Stimulated activated CD8-positive, alpha-beta memory T cell treated with anti-CD3 and anti-CD28 coated beads, Interleukin-7, amount 100 ng/mL, for 48 hours (primary cell): ENCODE data around the gene SLC9A7.

ENCODE experiments used
- DNase-seq, 2 donors: peaks; one replicate each; pipeline ENCODE4 v3.0.0-alpha.2; 2020; ENCODE audit warnings: low read depth in 1 of 2; ENCODE audit errors: extremely low read depth in 1 of 2

SLC9A7 gene

DNA sequence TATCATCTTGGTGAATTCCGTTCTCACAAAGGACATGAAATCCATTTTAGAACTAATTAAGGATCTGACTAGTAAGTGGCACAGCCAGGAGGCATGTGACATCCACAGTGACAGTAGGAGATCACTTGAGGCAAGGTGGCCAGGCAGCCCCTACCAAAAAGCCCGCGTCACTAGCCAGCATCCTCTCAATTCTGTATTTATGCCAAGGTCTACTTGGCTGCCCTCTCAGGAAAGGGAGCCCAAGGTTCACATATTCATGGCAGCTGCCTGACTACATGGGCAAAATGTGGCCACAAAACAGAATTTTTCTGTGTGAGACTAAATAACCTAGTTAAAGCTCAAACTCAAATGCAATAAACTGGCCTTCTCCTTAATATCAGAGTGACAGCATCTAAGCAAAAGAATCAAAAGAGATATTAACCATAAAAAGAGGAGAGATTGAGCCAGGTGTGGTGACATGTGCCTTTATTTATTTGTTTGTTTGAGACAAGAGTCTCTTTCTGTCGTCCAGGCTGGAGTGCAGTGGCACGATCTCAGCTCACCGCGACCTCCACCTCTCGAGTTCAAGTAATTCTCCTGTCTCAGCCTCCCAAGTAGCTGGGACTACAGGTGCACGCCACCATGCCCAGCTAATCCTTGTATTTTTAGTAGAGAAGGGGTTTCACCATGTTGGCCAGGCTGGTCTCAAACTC, 51.5 kb downstream of the SLC9A7 start:
- no peak for DNase-seq

DNA sequence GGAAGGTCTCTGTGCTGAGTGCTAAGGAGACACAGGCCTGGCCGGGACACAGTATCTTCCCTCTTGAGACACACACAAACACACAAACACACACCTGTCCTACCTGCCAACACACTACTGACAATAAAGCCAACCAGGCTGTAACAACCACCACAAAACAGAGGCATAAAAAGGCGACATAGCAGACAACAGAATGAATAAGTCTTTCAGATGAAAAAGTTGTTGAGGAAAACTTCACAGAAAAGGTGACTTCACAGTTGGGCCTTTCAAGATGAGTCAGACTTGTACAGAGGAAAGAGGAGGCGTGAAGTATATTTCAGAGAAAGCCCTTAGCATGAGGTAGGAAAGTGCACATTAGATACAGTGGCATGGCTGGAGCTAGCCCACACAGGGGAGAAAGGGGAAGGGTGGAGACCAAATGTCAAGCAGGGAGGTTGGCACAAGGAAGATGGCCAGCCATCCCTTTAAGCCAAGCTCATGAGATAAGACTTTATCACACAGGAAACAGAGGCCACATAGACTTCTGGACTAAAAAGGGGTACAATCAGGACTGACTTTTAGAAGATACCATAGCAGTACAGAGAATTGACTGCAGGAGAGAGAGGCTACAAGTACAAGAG, 54.0 kb downstream of the SLC9A7 start:
- DNase-seq: peak; percentile 2 to 21

DNA sequence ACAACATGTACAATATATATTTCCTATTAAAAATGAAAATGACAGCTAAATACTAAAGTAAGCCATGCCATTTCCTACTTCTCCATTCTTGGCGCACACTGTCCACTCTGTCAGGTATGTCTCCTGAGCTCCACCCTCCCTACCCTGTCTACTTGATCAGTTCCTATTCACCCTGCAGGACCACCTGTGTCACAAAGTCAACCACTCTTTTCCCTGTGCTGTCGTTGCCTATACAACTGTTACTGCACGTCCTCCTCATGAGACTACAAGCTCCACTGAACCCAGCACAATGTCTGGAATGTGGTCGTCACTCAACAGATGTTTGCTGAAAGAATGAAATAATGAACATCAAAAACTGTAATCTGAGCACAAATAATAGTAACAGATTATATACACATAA, 54.9 kb downstream of the SLC9A7 start:
- no peak for DNase-seq

DNA sequence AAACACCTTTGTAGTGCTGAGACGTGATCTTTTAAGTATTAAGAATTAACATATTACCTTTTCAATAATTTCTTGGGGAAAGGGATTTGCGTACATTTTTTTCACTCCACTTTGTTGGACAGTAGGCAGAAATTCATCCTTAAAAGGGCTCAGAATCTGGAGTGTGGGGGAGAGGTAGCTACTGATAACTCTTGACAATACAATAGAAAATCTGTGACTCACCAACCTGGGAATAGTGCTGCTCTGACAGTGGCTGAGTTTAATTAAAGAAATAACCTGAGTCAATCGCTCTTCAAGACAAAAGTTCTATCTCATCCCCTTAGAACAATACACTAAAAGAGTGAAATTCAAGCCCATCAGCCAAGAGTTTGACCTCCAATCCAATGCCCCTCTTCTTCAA, 60.2 kb downstream of the SLC9A7 start:
- no peak for DNase-seq

DNA sequence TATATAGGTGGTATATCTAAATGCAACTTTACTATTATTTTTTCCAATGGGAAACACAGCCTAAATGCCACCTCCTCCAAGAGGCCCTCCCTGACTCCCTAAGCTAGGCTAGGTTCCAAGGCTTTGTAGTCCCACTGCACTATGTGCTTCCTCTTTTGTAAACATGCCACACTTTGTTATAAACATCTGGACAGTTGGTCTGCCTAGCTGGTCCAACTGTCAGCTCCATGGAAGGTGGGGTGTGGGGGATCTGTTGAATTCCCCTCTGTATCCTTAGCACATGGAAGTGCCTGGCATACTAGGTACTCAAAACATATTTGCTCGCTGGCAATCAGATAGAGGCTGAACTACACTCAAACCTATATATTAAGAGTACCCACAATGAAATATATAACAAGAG, 63.4 kb downstream of the SLC9A7 start:
- no peak for DNase-seq

DNA sequence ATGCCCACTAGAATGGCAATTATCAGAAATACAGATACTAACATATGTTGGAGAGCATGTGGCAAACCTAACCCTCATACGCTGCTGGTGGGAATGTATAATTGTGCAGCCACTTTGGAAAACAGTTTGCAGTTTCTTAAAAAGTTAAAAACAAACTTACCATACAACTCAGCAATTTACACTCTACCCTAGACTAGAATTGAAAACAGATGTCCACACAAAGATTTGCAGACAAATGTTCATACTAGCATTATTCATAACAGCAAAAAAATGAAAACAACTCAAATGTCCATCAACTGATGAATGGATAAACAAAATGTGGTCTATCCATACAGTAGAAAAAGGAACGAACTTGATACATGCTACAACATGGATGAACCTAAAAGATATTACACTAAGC, 64.4 kb downstream of the SLC9A7 start:
- DNase-seq: no peak

DNA sequence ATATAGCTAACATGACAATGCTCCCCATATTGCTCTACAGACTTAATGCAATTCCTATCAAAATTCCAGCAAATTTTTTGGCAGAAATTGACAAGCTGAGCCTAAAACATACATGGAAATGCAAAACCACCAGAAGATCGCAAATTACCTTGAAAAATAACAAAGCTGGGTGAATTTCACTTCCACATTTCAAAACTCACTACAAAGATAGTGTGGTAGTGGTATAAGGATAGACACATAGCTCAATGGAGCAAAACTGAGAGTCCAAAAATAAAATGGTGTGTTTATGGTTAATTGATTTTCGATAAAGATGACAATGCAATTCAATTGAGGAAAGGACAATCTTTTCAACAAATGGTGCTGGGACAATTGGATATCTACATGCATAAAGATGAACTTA, 65.8 kb downstream of the SLC9A7 start:
- DNase-seq: no peak

DNA sequence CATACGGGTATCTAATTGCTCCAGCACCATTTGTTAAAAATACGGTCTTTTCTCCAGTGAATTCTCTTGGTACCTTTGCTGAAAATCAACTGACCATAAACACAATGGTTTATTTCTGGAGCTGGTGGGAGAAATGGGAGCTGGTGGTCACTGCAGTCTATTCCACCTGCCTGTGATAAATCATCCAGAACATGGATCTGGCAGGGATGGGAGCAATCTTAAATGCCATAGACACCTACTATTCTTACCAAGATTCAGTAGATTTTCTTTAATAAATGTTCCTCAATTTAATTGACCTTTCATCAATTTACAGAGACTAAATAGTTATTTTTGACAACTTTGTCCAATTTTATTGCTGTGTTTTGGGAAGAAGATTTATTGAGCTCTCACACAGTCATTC, 68.1 kb downstream of the SLC9A7 start:
- DNase-seq: no peak

DNA sequence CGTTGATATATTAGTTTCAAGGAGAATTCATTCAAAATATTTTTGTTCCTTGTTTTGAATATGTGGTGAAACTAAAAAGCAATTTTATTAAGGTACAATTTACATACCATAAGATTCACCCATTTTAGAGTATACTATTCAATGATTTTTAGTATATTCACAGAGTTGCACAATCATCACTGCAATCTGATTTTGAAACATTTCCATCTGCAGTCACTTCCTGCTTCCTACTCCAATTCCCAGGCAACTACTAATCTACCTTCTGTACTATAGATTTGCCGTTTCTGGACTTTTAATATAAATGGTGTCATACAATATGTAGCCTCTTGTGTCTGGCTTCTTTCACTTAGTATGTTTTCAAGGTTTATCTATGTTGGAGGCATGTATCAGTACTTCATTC, 71.3 kb downstream of the SLC9A7 start:
- no peak for DNase-seq

DNA sequence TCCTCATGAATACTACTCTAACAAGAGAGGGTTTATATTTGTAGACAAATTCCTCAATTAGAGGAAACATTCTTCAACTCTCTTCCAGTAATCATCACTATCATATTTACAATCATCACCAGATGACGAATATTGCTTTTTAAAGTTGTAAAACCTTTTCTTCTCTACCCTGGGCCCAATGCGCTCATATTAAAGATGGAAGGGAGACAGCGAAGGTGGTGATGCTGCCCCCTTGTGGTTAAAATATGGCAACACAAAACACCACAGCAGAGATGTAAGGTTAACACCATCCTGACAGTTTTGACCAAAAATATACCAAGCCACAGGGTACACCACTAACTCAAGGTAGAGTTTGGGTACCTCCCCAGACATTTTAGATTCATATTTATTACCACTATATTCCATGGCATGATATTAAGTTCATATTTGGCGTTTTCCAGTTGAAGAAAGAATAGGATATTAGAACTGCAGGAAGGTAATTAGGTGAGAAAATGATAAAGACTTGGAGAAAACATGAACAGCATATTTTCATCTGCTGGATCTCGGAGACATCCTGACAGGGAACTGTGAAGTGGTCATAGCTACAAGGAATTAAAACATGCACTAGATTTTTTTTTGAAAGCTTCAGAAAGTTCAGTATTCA, 72.8 kb downstream of the SLC9A7 start:
- DNase-seq: no peak

DNA sequence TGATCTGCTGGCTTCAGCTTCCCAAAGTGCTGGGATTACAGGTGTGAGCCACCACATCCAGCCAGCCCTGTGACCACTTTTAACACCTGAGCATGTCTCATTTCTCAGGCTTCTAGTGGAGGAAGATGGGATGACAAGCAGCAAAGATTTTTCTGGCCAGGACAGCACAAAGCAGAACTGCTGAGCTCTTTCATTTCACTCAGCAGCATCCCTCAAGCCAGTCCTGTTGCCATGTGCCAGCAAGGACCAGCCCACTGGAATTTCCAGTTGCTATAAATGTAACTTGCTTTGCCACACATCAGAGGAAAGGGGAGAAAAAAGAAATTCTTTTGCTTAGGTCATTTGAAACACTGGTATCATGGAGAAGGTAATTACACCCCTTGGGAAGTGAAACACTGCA, 75.9 kb downstream of the SLC9A7 start:
- no peak for DNase-seq

DNA sequence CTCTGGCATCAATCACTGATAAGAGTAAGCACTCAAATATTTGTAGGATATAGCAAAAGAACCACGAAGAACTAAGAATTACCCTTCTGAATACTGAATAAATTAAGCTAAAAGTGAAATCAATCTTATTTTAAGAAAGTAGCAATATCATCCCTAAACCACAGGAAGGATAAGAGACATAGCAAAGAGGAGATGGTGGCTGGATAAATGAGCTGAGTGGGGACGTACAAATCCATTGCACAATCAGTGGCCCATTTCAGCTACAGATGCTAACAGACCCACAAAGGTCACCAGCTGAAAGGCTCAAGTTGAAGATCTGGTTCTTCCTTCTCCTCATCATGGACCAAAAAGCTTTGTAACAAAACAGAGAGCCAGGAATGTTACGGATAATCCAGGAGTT, 77.1 kb downstream of the SLC9A7 start:
- DNase-seq: no peak

DNA sequence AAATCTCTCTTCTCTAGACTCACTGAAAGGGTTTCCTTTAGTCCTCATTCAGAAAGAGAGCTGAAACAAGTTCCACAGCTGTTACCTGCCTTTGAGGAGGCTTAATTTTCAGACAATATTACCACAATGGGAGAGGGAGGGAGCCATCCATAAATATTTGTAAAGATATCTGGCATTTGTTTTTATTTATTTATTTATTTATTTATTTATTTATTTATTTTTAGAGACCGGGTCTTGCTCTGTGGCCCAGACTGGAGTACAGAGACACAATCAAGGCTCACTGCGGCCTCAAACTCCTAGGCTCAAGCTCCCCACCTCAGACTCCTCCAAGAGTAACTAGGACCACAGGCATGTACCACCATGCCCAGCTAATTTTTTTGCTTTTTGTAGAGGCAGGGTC, 80.7 kb downstream of the SLC9A7 start:
- no peak for DNase-seq

DNA sequence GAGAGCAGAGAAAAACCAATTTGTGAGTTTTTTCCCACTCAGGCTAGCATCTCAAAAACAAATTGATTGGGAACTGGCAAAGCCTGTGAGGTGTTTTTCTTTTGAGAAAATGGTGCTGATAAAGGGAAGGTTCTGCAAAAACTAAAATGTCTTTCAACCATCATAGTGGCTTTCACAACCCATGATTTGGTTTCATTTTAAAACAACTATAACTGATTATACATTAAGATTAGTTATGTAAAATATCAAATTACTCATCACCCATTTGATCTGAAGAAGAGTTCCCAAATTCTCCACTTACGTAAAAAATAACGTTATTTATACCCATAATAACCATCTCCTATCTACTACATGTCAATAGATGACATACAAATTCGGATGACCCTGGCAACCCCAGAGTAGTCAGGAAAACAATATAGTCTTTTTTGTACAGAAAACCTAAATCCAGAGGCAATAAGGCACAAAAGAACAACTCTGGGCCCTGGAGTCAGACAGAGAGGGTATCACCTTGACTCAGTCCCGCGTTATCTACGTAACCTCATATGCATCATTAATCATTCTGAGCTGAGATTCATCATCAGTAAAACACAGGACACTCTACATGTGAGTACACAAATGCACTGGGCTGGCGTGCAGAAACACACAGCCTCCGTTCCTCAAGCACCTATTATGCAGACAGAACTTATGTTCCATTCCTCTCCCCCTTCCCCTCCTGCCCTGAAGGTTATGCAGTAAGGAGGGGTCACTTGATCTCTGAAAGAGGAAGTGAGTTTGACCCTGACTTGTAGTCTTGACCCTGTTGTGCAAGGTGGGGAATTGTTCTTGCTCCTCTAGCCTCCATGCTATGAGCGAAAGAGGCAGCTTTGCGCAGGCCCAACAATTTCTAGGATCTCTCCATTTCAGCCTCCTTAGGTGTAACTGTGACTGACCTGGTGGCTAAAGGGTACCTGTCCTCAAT, 82.2 kb downstream of the SLC9A7 start:
- DNase-seq: no peak

DNA sequence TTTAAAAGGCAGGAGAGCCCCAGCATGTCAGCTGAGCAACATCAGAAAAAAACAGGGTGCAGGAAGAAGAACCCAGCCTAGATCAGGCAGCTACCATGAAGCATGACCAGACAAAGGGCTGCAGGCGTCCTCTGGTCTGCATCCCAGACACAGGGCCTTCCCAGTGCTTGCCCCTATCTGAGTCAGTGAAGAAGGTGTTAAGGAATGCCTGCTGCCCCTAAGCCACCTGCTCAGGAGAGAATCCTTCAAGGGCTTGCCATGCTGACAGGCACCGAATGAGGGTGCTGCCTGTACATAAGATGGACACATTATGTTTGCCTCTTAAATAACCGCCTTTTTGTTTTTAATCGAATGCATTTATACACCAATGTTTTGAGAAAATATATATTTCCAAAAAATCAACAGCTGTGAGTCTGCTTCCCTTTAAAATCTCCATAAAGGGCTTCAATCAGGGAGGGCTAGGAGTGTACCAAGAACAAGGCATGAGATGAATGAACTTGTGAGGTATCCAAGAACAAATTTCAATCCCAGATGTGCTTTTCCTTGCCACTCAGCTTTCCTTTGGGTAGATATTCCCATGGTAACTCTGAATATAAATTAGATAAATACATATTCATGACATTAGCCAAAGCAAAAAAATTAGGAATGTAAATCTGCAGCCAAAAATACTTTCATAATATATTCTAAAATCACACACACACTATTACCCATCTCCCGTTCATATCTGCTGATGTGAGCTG, 85.1 kb downstream of the SLC9A7 start:
- DNase-seq: no peak

DNA sequence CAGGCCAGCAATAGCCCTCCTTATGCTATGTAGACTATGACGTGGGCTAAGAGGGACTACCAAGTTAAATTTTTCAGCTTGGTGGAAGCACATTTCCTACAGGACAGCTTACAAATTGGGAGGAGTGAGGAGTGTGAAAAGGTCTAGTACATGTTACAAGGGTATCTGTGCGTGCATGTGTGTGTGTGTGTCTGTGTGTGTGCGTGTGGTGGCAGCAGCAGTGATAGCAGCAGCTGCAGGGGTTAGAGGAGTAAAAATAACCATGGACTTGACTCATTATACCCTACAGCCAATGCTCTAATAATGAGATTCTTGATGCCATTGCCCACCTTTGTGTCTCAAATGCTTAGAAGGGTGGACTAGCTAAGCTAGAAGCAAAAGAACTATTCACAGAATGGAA, 88.6 kb downstream of the SLC9A7 start:
- no peak for DNase-seq

DNA sequence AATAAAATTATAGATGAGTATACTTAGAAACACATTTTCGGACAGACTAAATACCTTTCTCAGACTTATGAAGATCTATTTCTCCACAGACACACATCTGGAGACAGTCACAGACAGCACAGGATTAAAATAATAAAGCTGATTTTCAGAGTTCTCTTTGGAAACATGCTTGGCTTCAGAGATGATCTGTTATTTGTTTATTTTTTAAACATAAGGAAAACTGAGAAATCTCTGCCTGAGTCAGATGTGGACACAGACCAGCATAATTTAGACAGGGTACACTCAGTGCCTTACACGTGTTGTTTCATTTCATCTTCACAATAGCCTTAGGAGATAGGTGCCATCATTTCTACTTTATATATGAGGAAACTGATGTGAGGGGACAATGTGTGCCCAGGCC, 92.1 kb downstream of the SLC9A7 start:
- DNase-seq: no peak

DNA sequence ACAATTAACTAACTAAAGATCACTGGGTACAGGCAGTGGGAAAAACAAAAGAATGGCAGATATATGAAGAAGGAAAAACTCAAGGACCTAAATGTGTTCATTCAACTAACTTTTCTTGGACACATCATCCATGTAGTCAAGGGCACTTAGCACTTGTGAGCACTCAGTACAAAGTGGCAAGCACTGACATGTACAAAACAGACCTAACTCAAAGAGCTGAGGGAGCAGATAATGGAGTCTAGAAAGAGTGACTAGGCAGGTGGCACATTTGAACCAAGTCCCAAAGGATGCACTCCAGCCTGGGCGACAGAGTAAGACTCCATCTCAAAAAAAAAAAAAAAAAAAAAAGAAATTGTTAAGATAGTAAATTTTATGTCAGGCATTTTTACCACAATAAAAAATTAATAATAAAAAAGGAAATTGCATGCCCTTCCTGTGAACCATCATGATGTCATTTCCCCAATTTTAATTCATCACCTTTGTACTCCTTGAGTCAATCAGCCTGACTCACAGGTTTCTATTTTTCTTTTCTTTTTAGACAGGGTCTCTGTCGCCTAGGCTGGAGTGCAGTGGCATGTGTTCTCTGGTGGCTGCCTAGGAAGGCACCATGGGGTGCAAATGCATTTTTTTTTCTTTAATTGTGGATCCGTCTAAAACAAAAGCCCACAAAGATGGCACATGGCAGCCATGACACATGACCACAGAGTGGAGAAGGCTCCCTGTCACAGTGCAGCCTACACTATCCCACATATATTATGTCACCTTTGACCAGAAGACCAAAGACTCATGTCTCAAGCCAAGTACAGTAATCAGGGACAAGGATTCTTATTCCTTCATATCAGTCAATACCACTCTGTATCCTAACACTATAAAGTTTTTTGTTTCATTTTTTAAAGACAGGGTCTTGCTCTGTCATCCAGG, 93.4 kb downstream of the SLC9A7 start:
- DNase-seq: no peak

DNA sequence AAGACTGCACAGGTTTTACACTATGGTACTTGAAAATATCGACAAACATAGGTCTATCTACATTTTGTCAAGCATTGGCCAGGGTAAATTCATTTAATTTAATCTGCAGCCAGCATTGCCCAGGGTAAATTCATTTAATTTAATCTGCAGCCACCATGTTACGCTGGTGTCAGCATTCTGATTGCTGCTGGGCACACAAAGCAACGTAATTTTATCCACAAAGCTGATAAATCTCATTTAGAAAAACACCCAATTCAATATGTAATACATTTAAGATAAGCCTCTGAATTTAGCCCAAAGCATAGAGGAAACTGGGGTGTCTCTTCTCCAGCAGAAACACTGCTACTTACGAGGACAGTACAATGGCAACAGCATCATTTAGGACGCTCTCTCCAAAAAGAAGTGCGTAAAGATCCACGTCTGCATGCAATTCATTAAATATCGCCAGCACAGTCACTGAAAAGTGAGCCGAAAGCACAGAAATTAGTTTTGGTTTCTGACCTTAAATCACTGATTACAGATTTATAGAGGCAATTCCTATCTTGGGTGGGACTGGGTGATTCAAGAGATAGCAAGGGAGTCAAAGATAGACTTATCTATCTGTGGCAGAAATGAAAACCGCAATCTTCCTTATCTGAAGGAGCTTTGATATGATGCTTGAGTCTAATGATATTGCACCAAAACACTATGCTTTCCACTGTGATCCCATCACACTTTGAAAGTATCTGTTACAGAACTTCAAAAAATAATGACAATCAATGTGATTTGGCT, 96.5 kb downstream of the SLC9A7 start:
- DNase-seq: no peak
